GM23338 (cell line): ENCODE measurements around the gene PADI6. TPM values are rescaled to one million over a fixed set of nuclear protein-coding genes. Genes with fewer than 3 reads are reported as not detected.

Experiments
- ATAC-seq: fragments of 200-7000 bp; cut with Tn5 transposase; 3 replicates; pipeline ENCODE4 v1.9.1; 2020
- DNase-seq: peaks from one replicate; pipeline ENCODE4 v3.0.0-alpha.2; 2015; ENCODE audit warnings: low spot score
- H2AFZ ChIP-seq: fragments of 200-600 bp; sonication (generic); 2 replicates; pipeline ENCODE4 v1.8.0; 2016; ENCODE audit warnings: antibody characterized with exemption, mild to moderate bottlenecking, moderate library complexity
- H3F3A ChIP-seq: fragments of 200-600 bp; sonication (generic); replicated peaks from 2 replicates; pipeline ENCODE4 v1.8.0; 2017; ENCODE audit warnings: antibody characterized with exemption, mixed run types, low read depth
- H3K27ac ChIP-seq: fragments of 200-600 bp; sonication (generic); 2 replicates; pipeline ENCODE4 v1.6.1; 2016; ENCODE audit warnings: low read depth
- H3K27me3 ChIP-seq: fragments of 200-600 bp; sonication (generic); 2 replicates; pipeline ENCODE4 v1.8.0; 2016; ENCODE audit warnings: mild to moderate bottlenecking, mixed run types, moderate library complexity; ENCODE audit not compliant: insufficient read depth
- H3K36me3 ChIP-seq: fragments of 200-600 bp; sonication (generic); 2 replicates; pipeline ENCODE4 v1.8.0; 2016; ENCODE audit warnings: mild to moderate bottlenecking; ENCODE audit not compliant: insufficient read depth
- H3K4me1 ChIP-seq: fragments of 200-600 bp; sonication (generic); 2 replicates; pipeline ENCODE4 v1.8.0; 2016; ENCODE audit warnings: mild to moderate bottlenecking, moderate library complexity; ENCODE audit not compliant: insufficient read depth
- H3K4me2 ChIP-seq: fragments of 200-600 bp; sonication (generic); 2 replicates; pipeline ENCODE4 v1.7.1; 2017; ENCODE audit warnings: mixed run types
- H3K4me3 ChIP-seq: fragments of 200-600 bp; sonication (generic); 2 replicates; pipeline ENCODE4 v1.6.1; 2016; ENCODE audit warnings: mixed run types
- H3K79me2 ChIP-seq: fragments of 200-600 bp; sonication (generic); replicated peaks from 2 replicates; pipeline ENCODE4 v1.8.0; 2017; ENCODE audit warnings: mild to moderate bottlenecking; ENCODE audit not compliant: insufficient read depth
- H3K9me2 ChIP-seq: fragments of 200-600 bp; sonication (generic); 2 replicates; pipeline ENCODE4 v1.8.0; 2017; ENCODE audit not compliant: insufficient read depth
- H4K20me1 ChIP-seq: fragments of 200-600 bp; sonication (generic); replicated peaks from 2 replicates; pipeline ENCODE4 v1.8.0; 2017; ENCODE audit warnings: mild to moderate bottlenecking; ENCODE audit not compliant: insufficient read depth
- H3K27ac Mint-ChIP-seq: 2 replicates; pipeline ENCODE4 v1.8.0; 2020; ENCODE audit warnings: inconsistent platforms, mild to moderate bottlenecking, moderate library complexity, mixed read lengths
- H3K27me3 Mint-ChIP-seq: 3 replicates; pipeline ENCODE4 v1.8.0; 2022; ENCODE audit warnings: low read depth, mild to moderate bottlenecking, moderate library complexity, mixed read lengths, inconsistent platforms; ENCODE audit not compliant: insufficient read depth, poor library complexity
- H3K36me3 Mint-ChIP-seq: 3 replicates; pipeline ENCODE4 v1.8.0; 2021; ENCODE audit warnings: low read depth, mild to moderate bottlenecking, inconsistent platforms, moderate library complexity, mixed read lengths
- H3K4me1 Mint-ChIP-seq: 3 replicates; pipeline ENCODE4 v1.8.0; 2020; ENCODE audit warnings: mild to moderate bottlenecking, inconsistent platforms, mixed read lengths
- H3K4me3 Mint-ChIP-seq: 3 replicates; pipeline ENCODE4 v1.8.0; 2021; ENCODE audit warnings: moderate library complexity, mild to moderate bottlenecking, inconsistent platforms, mixed read lengths
- H3K9me3 Mint-ChIP-seq: 3 replicates; pipeline ENCODE4 v1.8.0; 2020; ENCODE audit warnings: moderate library complexity, mild to moderate bottlenecking, inconsistent platforms, mixed read lengths
- CREB1 ChIP-seq: fragments of 250-450 bp; sonication (Bioruptor Pico); IDR thresholded peaks from 2 replicates; pipeline ENCODE4 v1.5.0; 2020; ENCODE audit warnings: low read depth, mild to moderate bottlenecking, moderate library complexity
- EZH2 ChIP-seq: fragments of 200-600 bp; sonication (generic); IDR thresholded peaks from one replicate; pipeline ENCODE4 v1.8.0; 2017; ENCODE audit warnings: antibody characterized with exemption, mild to moderate bottlenecking, low read depth; ENCODE audit not compliant: unreplicated experiment
- EZH2phosphoT487 ChIP-seq: fragments of 200-600 bp; sonication (generic); IDR thresholded peaks from one replicate; pipeline ENCODE4 v1.8.1; 2018; ENCODE audit warnings: antibody characterized with exemption; ENCODE audit not compliant: unreplicated experiment
- JUNB ChIP-seq: IDR thresholded peaks from one replicate; pipeline ENCODE4 v1.6.1; 2016; ENCODE audit warnings: antibody characterized with exemption; ENCODE audit not compliant: unreplicated experiment
- NANOG ChIP-seq: IDR thresholded peaks from 2 replicates; pipeline ENCODE4 v1.6.1; 2016; ENCODE audit warnings: antibody characterized with exemption, borderline replicate concordance
- POLR2AphosphoS5 ChIP-seq: IDR thresholded peaks from 2 replicates; pipeline ENCODE4 v1.6.1; 2016; ENCODE audit warnings: antibody characterized with exemption, low read depth
- STAT1 ChIP-seq: IDR thresholded peaks from one replicate; pipeline ENCODE4 v1.6.1; 2016; ENCODE audit warnings: antibody characterized with exemption; ENCODE audit not compliant: unreplicated experiment
- ZNF114 ChIP-seq: fragments of 250-450 bp; sonication (Bioruptor Pico); IDR thresholded peaks from 2 replicates; pipeline ENCODE4 v1.5.0; 2020; ENCODE audit warnings: mild to moderate bottlenecking, moderate library complexity
- ZNF331 ChIP-seq: fragments of 250-450 bp; sonication (Bioruptor Pico); IDR thresholded peaks from 2 replicates; pipeline ENCODE4 v1.5.0; 2020; ENCODE audit warnings: low read depth, mild to moderate bottlenecking, moderate library complexity
- polyA plus RNA-seq: library from polyadenylated mRNA; unstranded; fragments of >200 nt; fragmentation: Nextera tagmentation; extraction: Ambion mirVana; gene quantifications from 2 replicates; pipeline ENCODE4 v1.2.1, GENCODE V29; 2016
- total RNA-seq: library from RNA; depleted of rRNA; stranded (reverse); fragments of >200 nt; shearing (Covaris generic); gene quantifications from 2 replicates; pipeline ENCODE4 v1.2.3, GENCODE V29; 2014
- TF ChIP-seq, protein P1 (sequence below): IDR thresholded peaks from 2 replicates; pipeline ENCODE4 v1.6.1; 2016; ENCODE audit warnings: antibody characterized with exemption
- TF ChIP-seq, protein P2 (sequence below): fragments of 250-450 bp; sonication (Bioruptor Pico); IDR thresholded peaks from 2 replicates; pipeline ENCODE4 v1.5.0; 2020; ENCODE audit warnings: mild to moderate bottlenecking, moderate library complexity
- TF ChIP-seq, protein P3 (sequence below), 2 experiments: fragments of 200-600 bp in 1 of 2; sonication (generic) in 1 of 2; conservative IDR thresholded peaks; 2 replicates each; pipeline versions ENCODE4 v1.5.1 to v1.6.1; 2016 to 2017; ENCODE audit warnings: antibody characterized with exemption in 2 of 2, low read depth in 2 of 2, mild to moderate bottlenecking in 2 of 2, moderate library complexity in 1 of 2
- TF ChIP-seq, protein P4 (sequence below): IDR thresholded peaks from one replicate; pipeline ENCODE4 v1.6.1; 2018; ENCODE audit warnings: antibody characterized with exemption; ENCODE audit not compliant: unreplicated experiment

Gene PADI6
- total and polyA plus RNA-seq, 2 experiments from 2014 or later: not detected

DNA sequence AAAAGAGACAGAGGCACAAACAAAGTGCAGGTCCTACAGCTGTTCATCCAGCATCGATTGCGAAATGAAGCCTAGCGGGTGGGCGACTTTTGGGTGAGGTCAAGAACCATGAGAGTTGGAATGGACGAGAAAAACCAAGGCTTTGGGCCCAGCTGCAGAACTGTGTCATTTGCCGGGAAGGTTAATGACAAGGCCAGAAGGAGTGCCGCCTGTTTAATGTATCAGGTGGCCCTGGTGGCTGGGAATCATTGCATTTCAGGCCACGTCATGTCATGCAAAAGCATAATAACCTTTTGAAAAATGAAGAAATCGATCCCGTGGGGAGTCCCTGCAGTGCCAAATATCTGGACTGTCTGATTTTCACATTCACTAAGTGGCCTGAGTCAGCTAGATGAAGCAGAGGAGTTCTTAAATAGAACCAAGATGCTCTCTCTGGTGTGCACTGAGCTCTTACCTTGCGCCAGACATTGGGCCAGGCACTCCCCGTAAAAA, 75.6 kb downstream of the PADI6 start:
- no peaks in the 10 kb centered on the region for H3K27me3 ChIP-seq
- no peaks in the 10 kb centered on the region for H3K36me3 ChIP-seq
- no peaks in the 10 kb centered on the region for H3K36me3 Mint-ChIP-seq
- H3K27ac Mint-ChIP-seq: no peak overlapping the region
- H3K4me2 ChIP-seq: no peak overlapping the region
- peaks cover 12% of the 10 kb centered on the region for H3K4me1 Mint-ChIP-seq
- H3K4me3 ChIP-seq: no peak overlapping the region
- DNase-seq (no peak), ATAC-seq (no peak)
- TF ChIP-seq ZNF331 (CRISPR knock-in tag) (no peak), STAT1 (no peak), CREB1 (CRISPR knock-in tag) (no peak), EZH2phosphoT487 (no peak), NANOG (no peak), POLR2AphosphoS5 (no peak), ZNF114 (CRISPR knock-in tag) (no peak), JUNB (no peak), EZH2 (no peak)
- TF ChIP-seq, protein P1, sequence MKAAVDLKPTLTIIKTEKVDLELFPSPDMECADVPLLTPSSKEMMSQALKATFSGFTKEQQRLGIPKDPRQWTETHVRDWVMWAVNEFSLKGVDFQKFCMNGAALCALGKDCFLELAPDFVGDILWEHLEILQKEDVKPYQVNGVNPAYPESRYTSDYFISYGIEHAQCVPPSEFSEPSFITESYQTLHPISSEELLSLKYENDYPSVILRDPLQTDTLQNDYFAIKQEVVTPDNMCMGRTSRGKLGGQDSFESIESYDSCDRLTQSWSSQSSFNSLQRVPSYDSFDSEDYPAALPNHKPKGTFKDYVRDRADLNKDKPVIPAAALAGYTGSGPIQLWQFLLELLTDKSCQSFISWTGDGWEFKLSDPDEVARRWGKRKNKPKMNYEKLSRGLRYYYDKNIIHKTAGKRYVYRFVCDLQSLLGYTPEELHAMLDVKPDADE: no peak
- TF ChIP-seq, protein P2, sequence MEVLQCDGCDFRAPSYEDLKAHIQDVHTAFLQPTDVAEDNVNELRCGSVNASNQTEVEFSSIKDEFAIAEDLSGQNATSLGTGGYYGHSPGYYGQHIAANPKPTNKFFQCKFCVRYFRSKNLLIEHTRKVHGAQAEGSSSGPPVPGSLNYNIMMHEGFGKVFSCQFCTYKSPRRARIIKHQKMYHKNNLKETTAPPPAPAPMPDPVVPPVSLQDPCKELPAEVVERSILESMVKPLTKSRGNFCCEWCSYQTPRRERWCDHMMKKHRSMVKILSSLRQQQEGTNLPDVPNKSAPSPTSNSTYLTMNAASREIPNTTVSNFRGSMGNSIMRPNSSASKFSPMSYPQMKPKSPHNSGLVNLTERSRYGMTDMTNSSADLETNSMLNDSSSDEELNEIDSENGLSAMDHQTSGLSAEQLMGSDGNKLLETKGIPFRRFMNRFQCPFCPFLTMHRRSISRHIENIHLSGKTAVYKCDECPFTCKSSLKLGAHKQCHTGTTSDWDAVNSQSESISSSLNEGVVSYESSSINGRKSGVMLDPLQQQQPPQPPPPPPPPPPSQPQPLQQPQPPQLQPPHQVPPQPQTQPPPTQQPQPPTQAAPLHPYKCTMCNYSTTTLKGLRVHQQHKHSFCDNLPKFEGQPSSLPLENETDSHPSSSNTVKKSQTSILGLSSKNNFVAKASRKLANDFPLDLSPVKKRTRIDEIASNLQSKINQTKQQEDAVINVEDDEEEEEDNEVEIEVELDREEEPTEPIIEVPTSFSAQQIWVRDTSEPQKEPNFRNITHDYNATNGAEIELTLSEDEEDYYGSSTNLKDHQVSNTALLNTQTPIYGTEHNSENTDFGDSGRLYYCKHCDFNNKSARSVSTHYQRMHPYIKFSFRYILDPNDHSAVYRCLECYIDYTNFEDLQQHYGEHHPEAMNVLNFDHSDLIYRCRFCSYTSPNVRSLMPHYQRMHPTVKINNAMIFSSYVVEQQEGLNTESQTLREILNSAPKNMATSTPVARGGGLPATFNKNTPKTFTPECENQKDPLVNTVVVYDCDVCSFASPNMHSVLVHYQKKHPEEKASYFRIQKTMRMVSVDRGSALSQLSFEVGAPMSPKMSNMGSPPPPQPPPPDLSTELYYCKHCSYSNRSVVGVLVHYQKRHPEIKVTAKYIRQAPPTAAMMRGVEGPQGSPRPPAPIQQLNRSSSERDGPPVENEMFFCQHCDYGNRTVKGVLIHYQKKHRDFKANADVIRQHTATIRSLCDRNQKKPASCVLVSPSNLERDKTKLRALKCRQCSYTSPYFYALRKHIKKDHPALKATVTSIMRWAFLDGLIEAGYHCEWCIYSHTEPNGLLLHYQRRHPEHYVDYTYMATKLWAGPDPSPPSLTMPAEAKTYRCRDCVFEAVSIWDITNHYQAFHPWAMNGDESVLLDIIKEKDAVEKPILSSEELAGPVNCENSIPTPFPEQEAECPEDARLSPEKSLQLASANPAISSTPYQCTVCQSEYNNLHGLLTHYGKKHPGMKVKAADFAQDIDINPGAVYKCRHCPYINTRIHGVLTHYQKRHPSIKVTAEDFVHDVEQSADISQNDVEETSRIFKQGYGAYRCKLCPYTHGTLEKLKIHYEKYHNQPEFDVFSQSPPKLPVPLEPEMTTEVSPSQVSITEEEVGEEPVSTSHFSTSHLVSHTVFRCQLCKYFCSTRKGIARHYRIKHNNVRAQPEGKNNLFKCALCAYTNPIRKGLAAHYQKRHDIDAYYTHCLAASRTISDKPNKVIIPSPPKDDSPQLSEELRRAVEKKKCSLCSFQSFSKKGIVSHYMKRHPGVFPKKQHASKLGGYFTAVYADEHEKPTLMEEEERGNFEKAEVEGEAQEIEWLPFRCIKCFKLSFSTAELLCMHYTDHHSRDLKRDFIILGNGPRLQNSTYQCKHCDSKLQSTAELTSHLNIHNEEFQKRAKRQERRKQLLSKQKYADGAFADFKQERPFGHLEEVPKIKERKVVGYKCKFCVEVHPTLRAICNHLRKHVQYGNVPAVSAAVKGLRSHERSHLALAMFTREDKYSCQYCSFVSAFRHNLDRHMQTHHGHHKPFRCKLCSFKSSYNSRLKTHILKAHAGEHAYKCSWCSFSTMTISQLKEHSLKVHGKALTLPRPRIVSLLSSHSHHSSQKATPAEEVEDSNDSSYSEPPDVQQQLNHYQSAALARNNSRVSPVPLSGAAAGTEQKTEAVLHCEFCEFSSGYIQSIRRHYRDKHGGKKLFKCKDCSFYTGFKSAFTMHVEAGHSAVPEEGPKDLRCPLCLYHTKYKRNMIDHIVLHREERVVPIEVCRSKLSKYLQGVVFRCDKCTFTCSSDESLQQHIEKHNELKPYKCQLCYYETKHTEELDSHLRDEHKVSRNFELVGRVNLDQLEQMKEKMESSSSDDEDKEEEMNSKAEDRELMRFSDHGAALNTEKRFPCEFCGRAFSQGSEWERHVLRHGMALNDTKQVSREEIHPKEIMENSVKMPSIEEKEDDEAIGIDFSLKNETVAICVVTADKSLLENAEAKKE: no peak
- TF ChIP-seq, protein P3, sequence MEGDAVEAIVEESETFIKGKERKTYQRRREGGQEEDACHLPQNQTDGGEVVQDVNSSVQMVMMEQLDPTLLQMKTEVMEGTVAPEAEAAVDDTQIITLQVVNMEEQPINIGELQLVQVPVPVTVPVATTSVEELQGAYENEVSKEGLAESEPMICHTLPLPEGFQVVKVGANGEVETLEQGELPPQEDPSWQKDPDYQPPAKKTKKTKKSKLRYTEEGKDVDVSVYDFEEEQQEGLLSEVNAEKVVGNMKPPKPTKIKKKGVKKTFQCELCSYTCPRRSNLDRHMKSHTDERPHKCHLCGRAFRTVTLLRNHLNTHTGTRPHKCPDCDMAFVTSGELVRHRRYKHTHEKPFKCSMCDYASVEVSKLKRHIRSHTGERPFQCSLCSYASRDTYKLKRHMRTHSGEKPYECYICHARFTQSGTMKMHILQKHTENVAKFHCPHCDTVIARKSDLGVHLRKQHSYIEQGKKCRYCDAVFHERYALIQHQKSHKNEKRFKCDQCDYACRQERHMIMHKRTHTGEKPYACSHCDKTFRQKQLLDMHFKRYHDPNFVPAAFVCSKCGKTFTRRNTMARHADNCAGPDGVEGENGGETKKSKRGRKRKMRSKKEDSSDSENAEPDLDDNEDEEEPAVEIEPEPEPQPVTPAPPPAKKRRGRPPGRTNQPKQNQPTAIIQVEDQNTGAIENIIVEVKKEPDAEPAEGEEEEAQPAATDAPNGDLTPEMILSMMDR (conservative IDR thresholded peaks at IDR 0.05; ENCODE audit: low read depth in 2 of 2): no peak
- TF ChIP-seq, protein P4, sequence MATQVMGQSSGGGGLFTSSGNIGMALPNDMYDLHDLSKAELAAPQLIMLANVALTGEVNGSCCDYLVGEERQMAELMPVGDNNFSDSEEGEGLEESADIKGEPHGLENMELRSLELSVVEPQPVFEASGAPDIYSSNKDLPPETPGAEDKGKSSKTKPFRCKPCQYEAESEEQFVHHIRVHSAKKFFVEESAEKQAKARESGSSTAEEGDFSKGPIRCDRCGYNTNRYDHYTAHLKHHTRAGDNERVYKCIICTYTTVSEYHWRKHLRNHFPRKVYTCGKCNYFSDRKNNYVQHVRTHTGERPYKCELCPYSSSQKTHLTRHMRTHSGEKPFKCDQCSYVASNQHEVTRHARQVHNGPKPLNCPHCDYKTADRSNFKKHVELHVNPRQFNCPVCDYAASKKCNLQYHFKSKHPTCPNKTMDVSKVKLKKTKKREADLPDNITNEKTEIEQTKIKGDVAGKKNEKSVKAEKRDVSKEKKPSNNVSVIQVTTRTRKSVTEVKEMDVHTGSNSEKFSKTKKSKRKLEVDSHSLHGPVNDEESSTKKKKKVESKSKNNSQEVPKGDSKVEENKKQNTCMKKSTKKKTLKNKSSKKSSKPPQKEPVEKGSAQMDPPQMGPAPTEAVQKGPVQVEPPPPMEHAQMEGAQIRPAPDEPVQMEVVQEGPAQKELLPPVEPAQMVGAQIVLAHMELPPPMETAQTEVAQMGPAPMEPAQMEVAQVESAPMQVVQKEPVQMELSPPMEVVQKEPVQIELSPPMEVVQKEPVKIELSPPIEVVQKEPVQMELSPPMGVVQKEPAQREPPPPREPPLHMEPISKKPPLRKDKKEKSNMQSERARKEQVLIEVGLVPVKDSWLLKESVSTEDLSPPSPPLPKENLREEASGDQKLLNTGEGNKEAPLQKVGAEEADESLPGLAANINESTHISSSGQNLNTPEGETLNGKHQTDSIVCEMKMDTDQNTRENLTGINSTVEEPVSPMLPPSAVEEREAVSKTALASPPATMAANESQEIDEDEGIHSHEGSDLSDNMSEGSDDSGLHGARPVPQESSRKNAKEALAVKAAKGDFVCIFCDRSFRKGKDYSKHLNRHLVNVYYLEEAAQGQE: no peak
- no peaks in the 10 kb centered on the region for H3K9me2 ChIP-seq
- H3K27ac ChIP-seq: no peak overlapping the region
- no peak overlapping the region for H3K4me3 Mint-ChIP-seq
- H3K79me2 ChIP-seq: no peaks in the 10 kb centered on the region
- H3K27me3 Mint-ChIP-seq: peaks cover 14% of the 10 kb centered on the region
- H2AFZ ChIP-seq: no peak overlapping the region
- H3K4me1 ChIP-seq: peaks cover 9% of the 10 kb centered on the region
- peaks cover 7% of the 10 kb centered on the region; the same call in 1 of the 2 replicates for H3F3A ChIP-seq
- H3K9me3 Mint-ChIP-seq: no peaks in the 10 kb centered on the region
- no peaks in the 10 kb centered on the region for H4K20me1 ChIP-seq
